K562 treated with DMSO at 1 percent for 24 hours (cell line): ENCODE measurements around the gene EPHB4. TPM values are rescaled to one million over a fixed set of nuclear protein-coding genes. Genes with fewer than 3 reads are reported as not detected.

Source experiments
- total RNA-seq: library from RNA; unstranded; fragments of 300-600 nt; gene quantifications from 2 replicates; pipeline ENCODE4 v1.2.3, GENCODE V29; 2022; ENCODE audit warnings: low read depth; ENCODE audit not compliant: insufficient read depth

The EPHB4 gene
- total RNA-seq, result 53.8 and 54.0 TPM in 2 replicates

DNA sequence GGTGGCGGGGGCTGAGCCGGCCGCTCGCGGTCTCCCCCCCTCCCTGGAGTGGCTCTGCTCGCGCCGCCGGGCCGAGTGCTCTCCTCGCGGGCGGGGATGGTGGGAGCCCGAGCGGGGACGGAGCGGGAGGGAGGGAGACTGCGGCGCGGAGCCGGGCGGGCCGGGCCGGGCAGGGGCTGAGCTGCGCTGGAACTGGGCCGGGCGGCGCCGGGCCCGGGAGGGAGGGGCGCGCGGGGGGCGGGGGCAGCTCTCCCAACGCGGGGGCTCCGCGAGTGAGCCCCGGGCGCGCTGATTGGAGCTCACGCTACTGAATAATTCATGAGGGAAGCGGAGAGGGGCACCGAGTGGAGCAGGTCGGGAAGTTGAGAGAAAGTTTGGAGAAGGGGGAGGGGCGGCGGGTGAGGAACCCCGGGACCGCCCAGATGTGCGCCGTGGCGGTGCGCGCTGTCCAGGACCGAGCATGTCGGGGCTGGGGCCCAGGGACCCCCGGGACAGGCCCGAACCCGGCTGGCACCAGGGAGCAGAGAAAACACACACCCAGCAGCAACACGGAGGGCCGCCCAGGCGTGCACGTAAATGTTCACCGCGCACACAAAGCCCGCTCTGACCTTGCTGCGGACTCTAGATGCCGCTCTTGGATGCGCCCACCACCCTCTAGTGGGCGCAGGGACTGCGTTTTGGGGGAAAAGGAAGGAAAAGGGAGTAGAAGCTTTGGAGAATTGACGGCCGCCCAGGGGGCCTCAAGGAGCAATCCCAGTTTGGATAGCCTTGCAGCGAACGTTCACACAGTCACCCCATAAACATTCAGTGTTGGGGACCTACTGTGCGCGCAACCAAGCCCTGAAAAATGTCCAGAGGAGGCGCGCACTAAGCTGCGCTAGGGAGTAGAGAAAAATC lies at the start of gene EPHB4:
Gene EPHB4 (minus strand): TSS at position 194 of the 897 bp plus-strand sequence. CDS start 493 bp downstream, outside the sequence.

DNA sequence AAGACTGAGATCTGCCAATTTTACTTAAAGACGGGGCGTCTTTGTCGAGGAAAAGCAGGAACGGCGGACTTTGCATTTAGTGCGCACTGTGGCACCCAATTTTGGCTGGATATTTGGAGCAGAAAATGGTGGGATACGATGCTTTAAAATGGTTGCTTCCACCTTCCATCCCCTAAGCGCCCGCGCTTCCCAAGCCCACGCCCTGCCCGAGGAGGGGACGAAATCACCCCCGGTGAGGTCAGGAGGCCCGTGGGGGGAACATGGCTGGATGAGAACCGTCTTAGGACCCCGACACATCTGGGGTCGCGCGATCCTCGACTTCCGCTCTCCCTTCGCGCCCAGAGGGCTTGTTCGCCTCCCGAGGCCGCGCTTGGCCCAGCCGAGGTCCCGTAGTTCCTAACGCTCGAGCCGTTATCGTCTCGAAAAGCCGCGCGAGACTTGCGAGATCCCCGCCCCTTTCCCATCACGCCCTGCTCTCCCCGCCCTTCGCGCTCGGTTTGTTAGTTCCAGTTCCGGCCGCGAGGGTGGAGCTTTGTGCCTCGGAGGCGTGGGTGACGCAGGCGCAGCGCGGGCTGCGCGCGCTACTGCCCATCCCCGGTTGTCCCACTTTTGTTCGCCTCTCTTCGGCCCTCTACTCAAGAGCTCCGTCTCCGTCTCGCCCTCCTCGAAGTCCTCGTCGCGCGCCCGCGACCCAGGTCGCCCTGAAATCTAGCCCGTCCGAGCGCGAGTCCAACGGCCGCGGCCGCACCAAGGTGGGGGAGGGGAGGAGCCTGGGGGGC lies 47.4 kb upstream of the EPHB4 start, which contains the start of gene SRRT:
Gene SRRT (plus strand): TSS at position 527 of the 779 bp plus-strand sequence. CDS start 488 bp downstream, outside the sequence.

DNA sequence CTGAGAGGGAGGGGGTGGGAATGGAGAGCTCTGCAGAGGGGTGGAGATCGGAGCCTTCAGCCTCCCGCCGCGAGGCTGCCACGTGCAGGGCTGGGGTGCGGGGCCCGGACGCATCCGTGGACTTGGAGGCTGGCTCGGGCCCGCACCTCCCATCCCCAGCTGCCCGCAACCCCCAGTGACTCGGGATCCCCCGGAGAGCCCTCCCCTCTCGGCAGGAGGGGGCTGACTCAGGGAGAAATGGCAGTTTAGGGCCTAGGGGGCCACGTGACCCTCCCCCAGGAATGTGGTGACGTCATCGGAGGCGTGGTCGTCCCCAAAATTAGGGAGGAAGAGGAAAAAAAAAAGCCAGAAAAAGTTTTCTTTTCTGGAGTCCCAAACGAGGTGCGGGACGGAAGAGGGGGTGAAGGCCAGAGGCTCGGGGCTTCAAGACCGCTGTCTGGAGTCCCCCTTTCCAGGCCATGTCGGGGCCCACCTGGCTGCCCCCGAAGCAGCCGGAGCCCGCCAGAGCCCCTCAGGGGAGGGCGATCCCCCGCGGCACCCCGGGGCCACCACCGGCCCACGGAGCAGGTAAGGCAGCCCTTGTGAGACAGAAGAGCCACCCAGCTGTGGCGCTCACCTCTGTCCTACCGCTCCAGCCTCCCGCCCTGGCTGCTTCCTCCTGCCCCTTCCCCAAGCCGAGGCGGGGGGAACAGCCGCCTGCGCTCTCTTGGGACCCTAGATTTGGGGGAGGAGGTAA lies 39.9 kb upstream of the EPHB4 start, which contains the start of gene TRIP6:
Gene TRIP6 (plus strand): TSS at position 348 of the 736 bp plus-strand sequence. CDS start 111 bp downstream, at position 459.

DNA sequence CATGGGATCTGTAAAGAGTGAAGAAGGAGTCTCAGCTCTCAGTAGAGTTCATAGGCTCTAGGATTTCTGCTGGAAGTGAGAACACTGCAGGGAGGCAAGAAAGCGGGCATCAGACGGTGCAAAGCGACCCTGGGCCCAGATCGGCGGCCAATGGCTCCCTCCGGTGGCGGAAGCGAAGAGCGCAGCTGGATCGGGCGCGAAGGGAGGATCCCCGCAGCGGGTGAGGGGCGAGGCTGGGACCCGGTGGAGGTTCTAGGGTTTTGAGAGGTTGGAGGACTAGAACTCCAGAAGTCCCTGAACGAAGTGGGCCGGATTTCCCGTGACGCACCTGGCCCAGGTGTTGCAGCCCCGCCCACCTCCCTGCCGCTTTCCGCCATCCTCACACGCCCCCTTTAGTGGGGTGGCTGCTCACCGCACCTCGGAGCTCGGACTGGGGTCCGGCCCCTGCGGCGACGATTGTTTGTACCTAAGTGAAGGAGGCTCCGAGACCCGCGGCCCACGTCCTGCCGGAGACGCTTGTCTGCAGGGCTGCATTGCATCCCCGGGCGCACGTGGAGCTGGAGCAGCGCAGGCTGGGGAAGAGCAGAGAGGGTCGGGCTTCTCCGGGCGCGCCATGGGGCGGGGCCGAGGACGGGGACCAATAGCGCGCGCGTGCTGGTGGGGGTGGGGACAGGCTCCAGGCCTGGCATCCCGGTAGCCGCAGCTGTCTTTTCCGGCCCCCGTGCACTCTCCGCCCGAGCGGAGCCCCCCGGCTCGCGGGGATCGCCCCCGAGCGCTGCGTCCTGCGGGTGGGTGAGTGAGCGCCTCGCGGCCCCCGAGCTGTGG lies 24.9 kb upstream of the EPHB4 start, which contains the start of gene SLC12A9:
Gene SLC12A9 (plus strand): TSS at position 666 of the 825 bp plus-strand sequence. CDS start 1,485 bp downstream, outside the sequence.

Other genes starting within 250 kb of the EPHB4 start
- 101 and 102 TPM in 2 replicates for gene LRCH4, start 241.4 kb downstream of the EPHB4 start, total RNA-seq
- 1.8 TPM in 2 replicates for gene FBXO24, start 241.2 kb downstream of the EPHB4 start, total RNA-seq
- 25.0 and 27.0 TPM in 2 replicates for gene PCOLCE, start 225.2 kb downstream of the EPHB4 start, total RNA-seq
- 44.0 and 49.0 TPM in 2 replicates for gene MOSPD3, start 215.0 kb downstream of the EPHB4 start, total RNA-seq
- gene TFR2, start 186.0 kb downstream of the EPHB4 start, total RNA-seq, result 53.8 and 56.4 TPM in 2 replicates
- not detected in 2 replicates for gene ACTL6B, start 171.1 kb downstream of the EPHB4 start, total RNA-seq
- 771 and 833 TPM in 2 replicates for gene GNB2, start 153.8 kb downstream of the EPHB4 start, total RNA-seq
- gene GIGYF1, start 133.3 kb downstream of the EPHB4 start, total RNA-seq, result 23.3 and 23.7 TPM in 2 replicates
- gene POP7, start 121.4 kb downstream of the EPHB4 start, total RNA-seq, result 93.6 and 108 TPM in 2 replicates
- not detected in 2 replicates for gene EPO, start 107.1 kb downstream of the EPHB4 start, total RNA-seq
- not detected in 2 replicates for gene ZAN, start 93.9 kb downstream of the EPHB4 start, total RNA-seq
- 16.7 and 17.7 TPM in 2 replicates for gene SLC12A9, start 25.2 kb upstream of the EPHB4 start, total RNA-seq
- 77.8 and 85.2 TPM in 2 replicates for gene TRIP6, start 39.9 kb upstream of the EPHB4 start, total RNA-seq
- gene SRRT, start 47.6 kb upstream of the EPHB4 start, total RNA-seq, result 126 and 134 TPM in 2 replicates
- 3.2 TPM in 1 of 2 replicates, not detected in the other for gene UFSP1, start 62.2 kb upstream of the EPHB4 start, total RNA-seq
- 3.3 and 3.7 TPM in 2 replicates for gene ACHE, start 68.4 kb upstream of the EPHB4 start, total RNA-seq
- 1.3 and 2.5 TPM in 2 replicates for gene MUC3A, start 122.0 kb upstream of the EPHB4 start, total RNA-seq
- 1.5 TPM in 1 of 2 replicates, not detected in the other for gene MUC12, start 142.0 kb upstream of the EPHB4 start, total RNA-seq
- gene MUC17, start 192.6 kb upstream of the EPHB4 start, total RNA-seq, result not detected in 2 replicates